Urothelium cell line (cell line): ENCODE data around the gene CDHR4.
A peak's percentile ranks its signal among the peaks of the same experiment; 100 is the strongest.
"Not testable (repeated sequence)": the region's sequence is repeated elsewhere in the genome, so short reads cannot be mapped to it uniquely, and the experiment has no call there.

Source experiments
- DNase-seq: peaks from one replicate; pipeline ENCODE4 v3.0.0; 2011; ENCODE audit warnings: low spot score, mixed read lengths
- FAIRE-seq: peaks from 2 replicates; lab custom pipeline; 2011; peaks lifted over from hg19 to GRCh38; lab: Jason Lieb, UNC

Gene CDHR4

DNA sequence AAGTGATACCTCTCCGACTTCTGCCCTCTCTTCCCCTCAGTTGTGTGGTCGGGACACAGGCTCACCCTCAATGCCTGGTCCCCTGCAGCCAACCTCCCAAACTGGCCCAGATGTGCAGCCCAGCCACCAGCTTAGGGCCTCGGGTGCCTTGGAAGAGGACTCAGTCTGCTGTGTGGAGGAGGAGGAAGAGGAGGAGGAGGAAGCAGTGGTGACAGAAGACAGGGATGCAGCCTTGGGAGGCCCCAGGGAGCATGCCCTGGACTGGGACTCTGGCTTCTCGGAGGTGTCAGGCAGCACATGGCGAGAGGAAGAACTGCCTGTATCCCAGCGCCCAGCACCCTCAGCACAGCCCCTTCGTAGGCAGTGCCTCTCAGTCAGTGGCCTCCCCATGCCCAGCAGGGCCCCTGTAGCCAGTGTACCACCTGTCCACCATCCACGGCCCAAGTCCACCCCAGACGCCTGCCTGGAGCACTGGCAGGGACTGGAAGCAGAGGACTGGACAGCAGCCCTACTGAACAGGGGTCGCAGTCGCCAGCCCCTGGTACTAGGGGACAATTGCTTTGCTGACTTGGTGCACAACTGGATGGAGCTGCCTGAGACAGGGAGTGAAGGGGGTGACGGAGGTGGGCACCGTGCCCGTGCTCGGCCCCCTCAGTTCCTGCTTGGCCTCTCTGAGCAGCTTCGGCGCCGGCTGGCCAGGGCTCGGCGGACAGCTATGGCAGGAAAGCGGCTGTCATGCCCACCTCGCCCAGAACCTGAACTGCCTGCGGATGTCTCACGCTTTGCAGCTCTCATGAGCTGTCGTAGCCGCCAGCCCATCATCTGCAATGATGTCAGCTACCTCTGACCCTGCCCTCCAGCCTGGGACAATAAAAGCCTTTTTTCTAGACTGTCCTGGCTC lies 4.7 kb upstream of the CDHR4 start:
- DNase-seq: no peak
- no peak for FAIRE-seq

DNA sequence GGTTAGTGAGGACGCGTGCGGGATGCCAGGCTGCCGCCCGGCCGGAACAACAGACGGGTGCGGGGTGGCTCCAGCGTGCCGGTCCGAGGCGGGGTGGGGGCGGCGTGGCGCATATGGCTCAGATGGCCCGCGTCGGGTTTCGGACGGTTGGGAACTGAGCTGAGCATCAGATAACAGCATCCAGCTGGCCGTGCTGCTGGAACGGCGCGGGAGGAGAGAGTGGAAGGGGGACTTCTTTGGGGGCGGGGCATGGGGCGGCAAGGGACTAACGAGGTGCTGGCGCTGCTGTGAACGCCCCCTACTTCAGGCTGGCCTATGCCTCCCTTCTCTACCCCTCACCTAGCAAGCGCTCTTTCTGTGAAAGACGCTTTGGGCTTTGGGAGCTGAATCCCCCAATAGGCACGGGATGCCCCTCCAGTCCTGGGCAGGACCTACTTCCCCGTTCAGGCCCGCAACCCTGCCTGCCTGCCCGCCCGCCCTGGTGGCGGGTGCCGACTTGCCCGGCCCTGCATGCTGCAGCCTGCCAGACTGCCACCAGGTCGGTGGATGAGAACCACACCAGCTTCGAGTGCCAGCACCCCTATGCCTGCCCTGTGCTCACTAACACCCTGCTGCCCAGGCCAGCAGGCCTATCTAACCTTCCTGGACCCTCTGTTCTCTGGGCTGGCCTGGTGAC lies 3.9 kb upstream of the CDHR4 start:
- FAIRE-seq: no peak
- no peak for DNase-seq

DNA sequence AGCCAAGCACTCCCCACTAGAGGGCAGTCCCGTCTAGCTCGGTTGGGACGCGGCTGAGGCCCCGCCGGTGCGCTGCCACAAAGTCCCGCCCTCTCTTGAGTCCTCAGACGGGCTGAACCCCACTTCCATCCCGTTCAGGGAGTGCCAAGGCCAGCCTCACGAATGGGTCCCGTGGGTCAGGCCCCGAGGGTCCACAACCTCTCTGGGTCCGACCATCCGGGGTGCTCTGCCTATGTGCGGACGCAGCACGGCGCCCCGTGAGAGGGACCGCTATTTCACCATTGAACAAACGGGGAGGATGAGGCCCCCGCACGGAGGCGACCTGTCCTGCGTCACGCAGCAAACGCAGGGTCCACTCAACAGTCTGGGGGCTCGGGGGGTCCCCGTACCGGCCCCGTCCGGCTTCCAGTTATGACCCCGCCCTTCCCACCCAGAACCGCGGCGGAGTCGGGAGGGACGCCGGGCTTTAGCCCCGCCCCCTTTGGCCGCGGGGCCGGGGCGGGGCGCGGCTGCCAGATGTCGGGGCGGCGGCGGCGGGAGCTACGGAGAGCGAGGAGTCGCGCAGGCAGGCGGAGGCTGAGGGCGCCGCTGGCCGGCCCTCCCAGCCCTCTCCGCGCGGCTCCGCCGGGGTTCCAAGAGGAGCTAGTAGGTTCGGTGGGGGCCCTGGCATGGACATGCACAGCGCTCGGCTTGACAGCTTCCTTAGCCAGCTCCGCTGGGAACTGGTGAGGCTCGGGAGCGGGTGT lies 3.2 kb upstream of the CDHR4 start, which contains the start of gene INKA1:
TSS of gene INKA1 (plus strand) at position 543 of the 746 bp plus-strand sequence. CDS start at position 675, 132 bp downstream.
- FAIRE-seq (peak; percentile 96), DNase-seq (peak; percentile 91)

DNA sequence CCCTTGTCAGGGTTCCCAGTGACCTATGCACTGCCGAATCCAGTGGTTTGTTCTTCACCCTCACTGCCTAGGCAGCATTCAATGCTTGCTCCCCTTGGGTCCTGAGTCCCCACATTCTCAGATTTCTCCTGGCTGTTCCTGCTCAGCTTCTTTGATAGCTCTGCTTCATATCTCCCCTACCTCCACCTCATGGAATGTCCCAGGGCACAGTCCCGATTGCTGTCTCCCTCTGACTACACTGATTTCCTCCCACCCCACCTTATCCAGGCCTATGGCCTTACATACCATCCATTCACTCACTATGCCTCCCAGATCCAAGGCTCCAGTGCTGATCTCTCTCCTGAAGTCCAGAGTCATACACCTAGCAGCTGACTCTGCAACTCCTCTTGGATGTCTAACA lies 1.5 kb upstream of the CDHR4 start:
- DNase-seq (no peak), FAIRE-seq (peak; percentile 42)

DNA sequence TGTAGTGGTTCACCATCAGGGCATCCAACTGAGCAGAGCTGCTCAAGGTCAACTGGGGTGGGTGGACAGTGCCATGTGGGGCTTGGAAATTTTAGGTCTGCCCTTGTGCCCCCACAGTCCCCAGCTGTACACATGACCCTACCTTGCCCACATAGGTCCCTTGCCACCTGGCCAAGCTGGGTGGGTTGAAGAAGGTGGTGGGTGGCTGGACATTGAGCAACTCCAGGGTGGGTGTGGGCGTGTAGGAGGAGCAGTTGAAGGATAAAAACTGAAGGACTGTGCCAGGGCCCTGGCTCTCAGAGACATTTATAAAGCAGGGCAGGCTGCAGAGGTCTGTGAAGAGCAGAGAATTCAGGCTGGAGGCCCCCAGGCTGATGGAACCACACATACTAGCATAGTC lies 568 bp downstream of the CDHR4 start:
- FAIRE-seq (no peak), DNase-seq (no peak)

DNA sequence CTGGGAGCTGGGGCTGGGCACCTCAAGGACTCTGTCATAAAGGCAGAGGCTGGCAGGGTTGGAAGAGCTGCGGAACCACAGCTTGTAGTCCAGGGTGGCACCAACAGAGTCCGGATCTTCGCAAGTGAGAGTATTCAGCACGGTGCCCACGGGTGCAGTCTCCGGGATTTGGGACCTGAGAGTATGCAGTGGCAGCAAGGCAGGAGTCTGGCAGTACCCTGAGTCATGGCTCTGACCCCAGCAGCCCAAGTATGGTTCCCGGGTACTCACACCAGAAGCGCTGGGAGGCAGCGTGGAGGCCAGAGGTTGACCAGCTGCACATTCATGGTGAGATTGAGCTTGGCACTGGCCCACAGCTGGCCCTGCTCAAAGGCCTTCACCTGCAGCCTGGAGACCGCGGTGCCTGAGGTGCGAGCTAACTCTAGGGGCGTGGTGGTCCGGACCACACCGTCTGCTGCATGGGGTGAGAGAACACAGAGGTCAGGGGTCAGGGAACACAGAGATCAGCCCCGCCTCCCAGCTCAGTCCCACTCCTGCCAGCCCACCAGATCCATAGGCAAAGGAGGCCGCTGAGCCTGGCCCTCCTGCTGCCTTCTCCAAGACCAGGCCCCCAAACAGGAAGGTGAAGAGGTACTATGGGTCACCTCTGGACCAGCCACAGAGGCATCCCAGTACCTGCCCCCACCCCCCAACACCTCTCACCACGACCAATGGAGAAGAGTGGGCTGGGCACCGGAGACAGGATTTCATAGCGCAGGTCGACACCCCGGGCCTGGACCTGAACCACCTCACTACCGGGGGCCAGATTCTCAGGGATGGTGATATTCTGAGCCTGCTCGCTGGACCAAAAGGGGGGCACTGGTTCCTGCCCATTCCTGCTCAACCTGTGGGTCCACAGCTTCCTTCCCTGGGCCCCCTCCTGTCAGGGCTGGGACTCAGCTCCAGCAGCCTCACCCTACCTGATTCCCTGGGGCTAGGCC lies 4.5 kb downstream of the CDHR4 start:
- DNase-seq: no peak
- FAIRE-seq: no peak

DNA sequence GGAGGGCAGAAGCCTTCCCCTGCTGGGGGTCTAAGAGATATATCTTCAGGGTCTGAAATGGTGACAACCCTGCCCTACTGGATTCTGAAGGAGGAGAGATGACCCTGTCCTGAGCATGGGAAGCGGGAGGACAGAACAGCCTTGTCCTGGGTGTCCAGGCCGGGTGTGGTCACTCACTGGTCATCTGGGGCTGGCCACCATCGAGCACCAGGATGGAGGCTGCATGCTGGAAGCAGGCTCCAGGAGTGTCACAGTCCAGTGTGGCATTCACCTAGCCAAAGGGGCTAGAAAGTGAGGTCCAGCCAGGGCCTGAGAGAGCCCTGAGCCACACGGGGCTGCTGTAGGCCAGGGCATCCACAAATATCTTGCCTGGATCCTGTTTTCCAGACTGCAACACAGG lies 5.2 kb downstream of the CDHR4 start:
- FAIRE-seq (no peak), DNase-seq (no peak)

DNA sequence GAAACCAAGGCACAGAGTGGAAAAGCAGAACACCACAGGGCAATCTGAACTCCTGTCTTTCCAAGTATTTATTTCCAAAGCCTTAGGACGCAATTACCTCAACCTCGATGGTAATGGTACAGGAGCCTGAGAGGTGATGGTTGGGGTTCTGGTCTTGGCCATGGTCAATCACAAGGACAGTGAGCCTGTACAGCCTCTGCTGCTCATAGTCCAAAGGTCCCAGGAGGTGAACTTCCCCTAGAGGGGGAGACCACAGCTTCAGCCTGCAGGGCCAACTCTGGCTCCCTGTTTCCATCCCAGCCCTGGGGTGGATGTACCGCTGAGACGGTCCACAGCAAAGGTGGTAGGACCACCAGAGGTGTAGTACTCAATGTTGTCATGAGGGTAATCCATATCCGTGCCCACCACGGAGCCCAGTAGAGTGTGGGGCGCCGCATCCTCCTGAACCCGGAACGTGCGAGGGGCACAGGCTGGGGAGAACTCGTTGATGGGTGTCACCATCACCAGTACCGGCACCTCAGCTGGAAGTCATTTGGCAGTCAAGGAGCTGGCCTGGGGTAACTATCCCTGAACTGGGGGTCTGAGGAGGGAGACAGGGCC lies 6.1 kb downstream of the CDHR4 start:
- no peak for DNase-seq
- FAIRE-seq: no peak

DNA sequence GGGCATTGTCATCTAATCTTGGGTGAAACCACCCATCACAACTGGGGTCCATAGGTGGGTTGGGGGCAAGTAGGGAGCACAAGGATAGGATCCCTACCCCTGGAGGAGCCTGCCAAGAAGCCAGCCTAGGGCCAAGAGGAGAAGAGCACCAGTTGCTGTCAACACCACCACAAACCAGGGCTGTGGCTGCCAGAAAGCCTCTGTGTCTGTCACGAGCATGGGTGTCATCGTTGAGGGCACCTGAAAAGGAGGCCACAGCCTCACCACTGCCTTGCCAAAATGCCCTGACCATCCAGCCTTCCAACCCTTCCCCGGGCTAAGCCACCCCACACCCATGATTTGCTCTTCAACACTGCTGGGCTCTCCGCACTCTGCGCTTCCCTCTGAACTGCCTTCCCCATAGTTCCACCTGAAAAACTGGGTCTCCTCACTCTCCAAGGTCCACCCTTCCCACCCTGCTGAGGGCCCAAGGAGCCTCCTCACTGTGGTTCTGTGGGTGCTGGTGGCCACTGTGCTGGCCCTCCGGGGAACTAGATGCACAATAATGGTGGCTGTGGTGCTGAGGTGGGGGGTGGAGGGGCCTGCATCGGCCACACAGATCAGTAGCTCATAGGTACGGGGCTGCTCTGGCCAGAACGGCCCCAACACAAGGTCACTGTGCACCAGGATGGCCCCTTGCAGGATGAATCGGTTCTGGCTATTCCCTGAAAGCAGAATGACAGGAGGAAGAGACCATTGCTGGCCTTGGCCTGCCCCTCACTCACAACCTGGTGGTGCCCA lies 7.1 kb downstream of the CDHR4 start:
- FAIRE-seq (no peak), DNase-seq (no peak)

DNA sequence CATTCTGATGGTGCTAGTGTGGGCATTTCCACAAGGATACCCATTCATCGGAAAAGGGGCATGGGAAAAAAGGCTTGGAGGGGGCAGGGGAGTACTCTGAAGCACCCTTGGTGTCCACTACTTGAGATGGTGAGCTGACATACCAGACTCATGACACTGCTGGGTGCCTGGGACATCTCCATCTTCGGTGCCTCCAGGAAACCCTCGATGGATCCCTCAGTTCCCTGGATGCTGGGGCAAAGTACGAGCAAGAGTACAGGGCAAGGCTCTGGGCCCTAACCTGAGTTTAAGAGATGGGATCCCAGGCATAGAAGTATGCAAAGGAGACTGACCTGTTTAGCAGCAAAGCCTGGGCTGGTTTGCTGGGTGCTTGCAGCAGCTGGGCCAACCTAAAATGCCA lies 8.1 kb downstream of the CDHR4 start:
- FAIRE-seq (no peak), DNase-seq (no peak)

DNA sequence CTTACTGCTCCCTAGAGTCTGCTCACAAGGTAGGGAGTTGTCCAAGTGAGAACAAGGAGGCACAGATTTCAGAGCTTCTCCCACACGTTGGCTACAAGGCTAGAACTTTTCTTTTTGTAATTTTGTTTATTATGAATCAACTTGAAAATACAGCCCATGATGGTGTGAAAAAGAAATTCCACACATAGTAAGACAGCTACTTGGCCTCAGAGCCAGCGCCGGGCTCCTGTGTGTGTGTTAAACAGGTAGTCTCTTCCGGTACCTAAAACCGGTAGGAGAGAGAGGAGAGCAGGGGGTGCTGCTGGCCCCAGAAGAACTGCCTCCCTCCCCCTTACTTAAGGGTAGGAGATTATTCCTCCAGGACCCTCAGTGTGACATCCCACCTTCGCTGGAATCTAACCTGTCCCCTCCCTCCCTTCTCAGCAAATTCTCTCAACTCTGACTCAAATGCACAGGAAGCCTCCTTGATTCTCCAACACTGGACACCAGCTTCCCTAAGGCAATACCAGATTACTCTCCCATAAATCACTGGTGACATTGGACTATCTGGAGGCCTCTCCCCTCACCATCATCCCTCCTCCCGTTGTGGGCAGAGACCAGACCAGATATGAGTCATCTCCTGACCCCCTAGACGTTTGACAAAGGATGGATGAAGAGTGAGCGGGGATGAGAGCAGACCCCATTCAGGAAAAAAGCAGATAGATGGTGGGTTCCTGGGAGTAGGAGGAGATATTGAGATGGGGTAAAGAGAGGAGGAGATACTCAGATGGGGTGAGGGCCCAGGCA lies 8.9 kb downstream of the CDHR4 start:
- DNase-seq (no peak), FAIRE-seq (no peak)

DNA sequence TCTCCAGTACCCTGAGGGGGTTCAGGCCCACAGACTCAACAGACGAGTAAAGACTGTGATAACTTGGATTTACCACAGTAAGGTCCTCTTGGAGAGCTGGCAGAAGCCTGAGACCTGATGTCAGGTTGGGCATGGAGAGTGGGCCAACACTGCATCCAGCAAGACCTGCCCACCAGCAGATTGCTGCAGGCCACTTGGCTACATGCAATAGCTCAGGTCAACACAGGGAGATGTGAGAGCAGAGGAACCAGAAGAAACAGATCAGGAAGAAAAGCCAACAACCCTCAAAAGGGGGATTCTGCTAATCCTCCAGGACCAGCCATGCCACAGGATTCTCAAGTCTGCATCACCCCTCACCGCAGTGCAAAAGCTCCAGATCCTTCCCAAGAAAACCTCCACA lies 11.6 kb downstream of the CDHR4 start:
- DNase-seq: no peak

DNA sequence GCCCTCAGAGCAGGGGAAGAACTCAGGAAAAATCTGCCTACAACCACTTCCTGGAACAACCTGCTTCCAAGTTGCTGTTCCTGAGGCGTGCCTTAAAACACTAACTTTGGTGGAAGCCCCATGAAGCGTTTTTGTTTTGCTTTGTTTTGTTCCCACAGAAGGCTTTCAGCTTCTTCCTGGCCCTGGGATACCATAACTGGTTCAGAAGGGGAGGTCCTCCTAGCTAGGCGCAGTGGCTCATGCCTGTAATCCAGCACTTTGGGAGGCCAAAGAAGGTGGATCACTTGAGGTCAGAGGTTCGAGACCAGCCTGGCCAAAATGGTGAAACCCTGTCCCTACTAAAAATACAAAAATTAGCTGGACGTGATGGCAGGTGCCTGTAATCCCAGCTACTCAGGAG lies 12.1 kb downstream of the CDHR4 start:
- DNase-seq: no peak
- FAIRE-seq: no peak

More for the DNA sequence above, 11.6 kb downstream of the CDHR4 start:
- FAIRE-seq: no peak

DNA sequence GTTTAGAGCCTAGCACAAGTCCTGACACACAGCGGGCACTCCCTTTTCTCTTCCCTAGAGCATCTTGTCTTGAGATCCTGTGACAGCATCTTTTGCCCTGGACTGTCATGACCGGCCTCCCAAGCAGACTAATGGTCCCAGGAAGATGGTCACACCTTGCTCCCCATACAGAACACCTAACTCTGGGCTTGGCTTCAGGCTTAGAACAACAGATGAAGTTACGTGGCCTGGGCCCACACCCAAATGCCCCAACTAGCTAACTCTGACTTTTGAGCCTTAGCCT lies 12.6 kb downstream of the CDHR4 start:
- FAIRE-seq: no peak
- DNase-seq: peak; percentile 21

DNA sequence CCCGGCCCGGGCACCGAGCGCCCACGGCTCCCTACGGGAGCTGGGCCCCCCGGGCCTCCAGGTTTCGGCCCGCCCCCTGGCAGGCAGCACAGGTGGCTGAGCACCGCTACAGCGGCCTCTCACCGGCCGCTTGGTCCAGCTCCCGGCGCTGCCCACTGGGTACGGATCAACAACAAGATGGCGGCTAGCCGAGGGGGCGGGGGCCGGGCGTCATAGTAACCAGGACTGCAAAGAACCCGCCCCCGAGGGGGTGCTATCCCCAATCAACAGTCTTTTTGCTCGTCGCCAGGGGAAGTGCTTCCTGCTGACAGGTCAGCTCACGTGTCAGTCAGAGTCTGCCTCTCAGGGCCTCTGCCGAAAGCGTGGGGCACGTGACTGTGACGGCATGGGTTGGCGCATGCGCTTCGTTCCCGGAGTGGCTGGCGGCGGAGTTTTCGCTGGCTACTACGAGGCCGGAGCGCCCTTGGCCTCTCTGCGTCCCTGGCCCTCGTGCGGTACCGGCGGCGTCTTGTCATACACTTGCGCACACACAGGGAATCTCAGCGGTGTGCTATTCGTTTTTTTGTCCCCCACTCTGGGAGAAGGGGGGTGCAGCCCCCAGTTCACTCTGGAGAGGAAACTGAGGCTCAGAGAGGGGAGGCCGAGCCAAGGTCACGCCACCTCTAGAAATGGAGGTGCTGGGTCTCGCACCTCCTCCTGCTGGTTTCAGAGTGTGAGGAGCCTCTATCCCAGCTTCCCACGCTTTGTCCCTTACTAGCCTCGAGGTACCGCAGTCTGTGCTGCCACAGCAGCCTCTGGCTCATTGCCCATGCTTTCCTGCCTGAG lies 13.1 kb downstream of the CDHR4 start, which contains the start of gene IP6K1:
TSS of gene IP6K1 (minus strand) at position 186 of the 825 bp plus-strand sequence. CDS start 38,502 bp downstream, outside the sequence.
- DNase-seq: peak; percentile 100
- FAIRE-seq: peak; percentile 88

DNA sequence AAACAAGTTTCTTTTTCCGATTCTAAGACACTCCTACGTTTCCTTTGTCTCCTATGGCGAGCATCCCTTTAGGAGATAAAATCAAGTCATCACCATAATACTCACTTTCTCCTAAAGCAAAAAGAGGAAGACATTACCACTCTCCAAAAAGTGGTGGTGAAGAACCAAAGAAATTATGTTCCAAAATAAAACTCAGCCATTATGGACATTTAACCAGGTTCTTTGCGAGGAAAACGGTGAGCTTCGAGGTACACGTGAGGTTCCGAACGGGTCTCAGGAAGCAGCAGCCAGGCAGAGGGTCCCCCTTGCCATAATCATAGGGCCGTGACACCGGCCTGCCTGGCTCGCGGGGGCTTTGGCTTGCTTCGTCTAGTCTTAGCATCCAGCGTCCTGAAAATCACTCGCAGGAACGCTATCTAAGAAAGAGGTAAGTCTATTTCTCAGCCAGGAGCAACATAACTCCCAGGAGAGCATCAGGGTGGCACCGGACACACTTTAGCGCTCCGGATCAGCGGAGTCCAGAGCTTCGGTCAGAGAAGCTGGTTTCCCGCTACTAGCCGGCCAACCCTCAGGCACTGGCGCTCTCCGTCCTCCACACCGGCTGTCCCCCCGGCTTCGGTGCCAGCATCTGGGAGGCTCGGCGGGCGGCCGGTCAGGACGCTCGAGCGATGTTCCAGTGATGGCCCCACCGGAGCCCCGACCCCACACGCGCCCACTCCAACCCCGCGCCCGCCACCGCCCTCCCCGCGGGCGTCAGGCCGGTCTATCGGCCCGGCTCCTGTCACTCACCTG lies 13.9 kb downstream of the CDHR4 start:
- FAIRE-seq (no peak), DNase-seq (peak; percentile 49)

DNA sequence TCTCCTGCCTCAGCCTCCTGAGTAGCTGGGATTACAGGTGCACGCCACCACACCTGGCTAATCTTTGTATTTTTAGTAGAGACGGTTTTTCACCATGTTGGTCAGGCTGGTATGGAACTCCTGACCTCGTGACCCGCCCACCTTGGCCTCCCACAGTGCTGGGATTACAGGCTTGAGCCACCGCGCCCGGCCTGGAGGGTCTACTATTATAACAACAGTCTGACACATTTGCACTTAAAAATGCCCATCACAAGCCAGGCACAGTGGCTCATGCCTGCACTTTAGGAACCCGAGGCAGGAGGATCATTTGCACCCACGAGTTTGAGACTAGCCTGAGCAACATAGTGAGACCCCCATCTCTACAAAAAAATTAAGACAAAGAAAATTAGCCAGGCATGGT lies 17.4 kb downstream of the CDHR4 start:
- DNase-seq, FAIRE-seq: not testable (repeated sequence)
